ENCODE data around the gene FOXP1. TPM values are rescaled to one million over a fixed set of nuclear protein-coding genes. Genes with fewer than 3 reads are reported as not detected.
A peak's percentile ranks its signal among the peaks of the same experiment; 100 is the strongest.

The FOXP1 gene
- total RNA-seq, 3 donors from 2014 or later = 61.9 to 267 (median 146) TPM

GRCh38 chr3:71454512-71455403, 128.8 kb downstream of the FOXP1 start:
- intact Hi-C loops (cut with DNase I; ENCODE audit: low total_unique reads) = no loop called here
- H3K4me1 ChIP-seq = peaks cover 0 to 3% of the 10 kb centered on the region in 2 donors
- H3K27ac ChIP-seq = peak overlapping the region in 1 of 2 donors; percentile 2
- H3K36me3 ChIP-seq = no peaks in the 10 kb centered on the region
- no peaks in the 10 kb centered on the region for H3K9me3 ChIP-seq
- no peak for DNase-seq (ENCODE audit: low spot score in 2 of 2)
- H3K27me3 ChIP-seq = no peaks in the 10 kb centered on the region
- no peak for TF ChIP-seq CTCF (IDR thresholded peaks at IDR 0.05)
- TF ChIP-seq POLR2A (IDR thresholded peaks at IDR 0.05) = no peak
- no peak for TF ChIP-seq POLR2AphosphoS5 (IDR thresholded peaks at IDR 0.05)
- H3K4me3 ChIP-seq = no peak overlapping the region

GRCh38 chr3:71453822-71454511, 129.6 kb downstream of the FOXP1 start:
- no peaks in the 10 kb centered on the region for H3K9me3 ChIP-seq
- TF ChIP-seq CTCF (IDR thresholded peaks at IDR 0.05) (no peak), POLR2A (IDR thresholded peaks at IDR 0.05) (no peak), POLR2AphosphoS5 (IDR thresholded peaks at IDR 0.05) (no peak)
- DNase-seq (ENCODE audit: low spot score in 2 of 2) = no peak
- no peaks in the 10 kb centered on the region for H3K36me3 ChIP-seq
- intact Hi-C loops (cut with DNase I; ENCODE audit: low total_unique reads) = no loop called here
- peak overlapping the region; percentile 2 to 28 for H3K27ac ChIP-seq
- H3K27me3 ChIP-seq = no peaks in the 10 kb centered on the region
- H3K4me3 ChIP-seq = no peak overlapping the region
- H3K4me1 ChIP-seq = peaks cover 0 to 3% of the 10 kb centered on the region in 2 donors

GRCh38 chr3:71453319-71453718, 130.2 kb downstream of the FOXP1 start:
- no peak overlapping the region for H3K4me3 ChIP-seq
- H3K36me3 ChIP-seq = no peaks in the 10 kb centered on the region
- intact Hi-C loops (cut with DNase I; ENCODE audit: low total_unique reads) = no loop called here
- no peaks in the 10 kb centered on the region for H3K9me3 ChIP-seq
- H3K4me1 ChIP-seq = peaks cover 0 to 3% of the 10 kb centered on the region in 2 donors
- H3K27ac ChIP-seq = no peak overlapping the region
- TF ChIP-seq CTCF (IDR thresholded peaks at IDR 0.05) (no peak), POLR2AphosphoS5 (IDR thresholded peaks at IDR 0.05) (no peak)
- DNase-seq (ENCODE audit: low spot score in 2 of 2) = no peak
- H3K27me3 ChIP-seq = no peaks in the 10 kb centered on the region

- DNase-seq (ENCODE audit: low spot score in 2 of 2) = no peak
- H3K36me3 ChIP-seq = no peaks in the 10 kb centered on the region
- H3K9me3 ChIP-seq = no peaks in the 10 kb centered on the region
- intact Hi-C loops (cut with DNase I; ENCODE audit: low total_unique reads) = no loop called here
- no peak overlapping the region for H3K4me3 ChIP-seq
- no peaks in the 10 kb centered on the region for H3K27me3 ChIP-seq
- no peaks in the 10 kb centered on the region for H3K4me1 ChIP-seq
- TF ChIP-seq CTCF (IDR thresholded peaks at IDR 0.05) = no peak
- TF ChIP-seq POLR2A (IDR thresholded peaks at IDR 0.05) = no peak
- no peak for TF ChIP-seq POLR2AphosphoS5 (IDR thresholded peaks at IDR 0.05)
- no peak overlapping the region for H3K27ac ChIP-seq
These were observed 131.7 kb downstream of the FOXP1 start for GRCh38 chr3:71451812-71452211.

- TF ChIP-seq CTCF (IDR thresholded peaks at IDR 0.05) (no peak), POLR2A (IDR thresholded peaks at IDR 0.05) (no peak), POLR2AphosphoS5 (IDR thresholded peaks at IDR 0.05) (no peak)
- H3K36me3 ChIP-seq = no peaks in the 10 kb centered on the region
- H3K27me3 ChIP-seq = no peaks in the 10 kb centered on the region
- no peaks in the 10 kb centered on the region for H3K4me1 ChIP-seq
- DNase-seq (ENCODE audit: low spot score in 2 of 2) = no peak
- no peak overlapping the region for H3K27ac ChIP-seq
- intact Hi-C loops (cut with DNase I; ENCODE audit: low total_unique reads) = no loop called here
- no peaks in the 10 kb centered on the region for H3K9me3 ChIP-seq
- no peak overlapping the region for H3K4me3 ChIP-seq
These were observed 132.5 kb downstream of the FOXP1 start for GRCh38 chr3:71451060-71451459.

Data from breast epithelium (tissue), 4 donors.